Activated CD4-positive, alpha-beta T cell treated with anti-CD3 and anti-CD28 coated beads, Interleukin-2, amount 50 U/mL, for 1 hour (primary cell): Measurements from ENCODE around the gene IFNLR1.

Experiments
- DNase-seq: peaks from one replicate; pipeline ENCODE4 v3.0.0-alpha.2; 2020

Gene IFNLR1

DNA sequence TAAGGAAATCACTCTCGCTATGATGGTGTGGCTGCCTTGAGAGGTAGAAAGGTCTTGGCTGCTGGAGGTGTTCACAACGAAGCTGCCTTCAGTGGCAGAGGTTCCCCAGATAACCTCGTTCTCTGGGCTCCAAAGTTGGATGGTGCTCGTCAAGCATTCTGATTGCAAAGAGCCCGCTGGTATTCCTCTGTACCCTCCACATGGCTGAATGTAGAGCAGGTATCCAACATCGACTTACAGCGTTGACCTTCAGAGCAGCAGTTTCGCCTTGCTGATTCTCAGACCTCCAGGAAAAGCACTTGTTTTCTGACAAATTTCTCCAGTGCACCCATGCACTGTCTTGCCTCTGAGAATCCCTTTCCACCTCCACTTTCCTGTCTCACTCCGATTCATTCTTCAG, 39.9 kb downstream of the IFNLR1 start:
- no peak for DNase-seq

DNA sequence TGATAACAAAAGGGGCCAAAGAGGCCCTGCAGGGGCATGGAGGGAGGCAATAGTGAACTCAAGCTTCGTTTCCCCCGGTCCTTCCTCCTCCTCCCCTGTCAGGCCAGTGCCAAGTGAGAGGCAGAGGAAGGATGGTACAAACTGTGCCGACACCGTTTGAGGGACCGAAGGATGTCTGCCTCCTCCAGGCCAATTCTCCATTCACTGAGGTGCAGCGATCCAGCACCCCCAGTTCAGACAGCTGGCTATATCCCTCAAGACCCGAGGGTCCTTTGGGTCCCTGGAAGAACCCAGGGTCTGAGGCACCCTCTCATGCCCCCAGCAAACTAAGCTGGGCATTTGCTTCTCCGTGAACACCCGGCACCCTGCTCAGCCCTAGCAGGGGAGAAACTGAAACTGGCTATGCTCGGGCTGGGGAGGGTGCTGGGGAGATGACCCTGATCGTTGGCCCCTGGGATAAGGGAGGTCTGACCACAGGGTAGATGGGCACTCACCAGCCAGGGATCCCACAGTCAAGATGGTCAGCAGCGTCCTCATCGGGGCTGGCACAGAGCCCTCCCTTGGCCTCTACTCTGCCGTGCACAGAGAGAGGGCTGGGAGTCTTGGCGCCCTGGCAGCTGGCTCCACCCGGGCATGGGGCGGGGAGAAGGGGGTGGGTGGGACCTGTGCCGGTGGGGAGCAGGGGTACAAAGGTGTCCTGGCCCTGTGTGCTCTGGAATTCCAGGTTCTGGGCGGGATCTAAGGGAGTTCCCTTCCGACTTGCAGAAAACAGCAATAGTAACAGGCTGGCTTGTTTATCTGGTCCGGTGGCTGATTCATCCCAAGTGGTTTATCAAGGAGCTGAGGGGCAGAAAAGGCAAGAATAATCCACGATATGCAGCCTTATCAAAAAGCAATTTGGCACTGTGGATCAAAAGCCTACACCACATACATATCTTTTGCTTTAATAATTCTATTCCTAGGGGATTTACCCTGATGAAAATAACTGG, 44.2 kb downstream of the IFNLR1 start, which contains the start of gene IL22RA1:
Gene IL22RA1, minus strand, starts transcription at position 595 of the 989 bp plus-strand sequence. Its CDS starts 58 bp downstream, at position 537.
- no peak for DNase-seq

DNA sequence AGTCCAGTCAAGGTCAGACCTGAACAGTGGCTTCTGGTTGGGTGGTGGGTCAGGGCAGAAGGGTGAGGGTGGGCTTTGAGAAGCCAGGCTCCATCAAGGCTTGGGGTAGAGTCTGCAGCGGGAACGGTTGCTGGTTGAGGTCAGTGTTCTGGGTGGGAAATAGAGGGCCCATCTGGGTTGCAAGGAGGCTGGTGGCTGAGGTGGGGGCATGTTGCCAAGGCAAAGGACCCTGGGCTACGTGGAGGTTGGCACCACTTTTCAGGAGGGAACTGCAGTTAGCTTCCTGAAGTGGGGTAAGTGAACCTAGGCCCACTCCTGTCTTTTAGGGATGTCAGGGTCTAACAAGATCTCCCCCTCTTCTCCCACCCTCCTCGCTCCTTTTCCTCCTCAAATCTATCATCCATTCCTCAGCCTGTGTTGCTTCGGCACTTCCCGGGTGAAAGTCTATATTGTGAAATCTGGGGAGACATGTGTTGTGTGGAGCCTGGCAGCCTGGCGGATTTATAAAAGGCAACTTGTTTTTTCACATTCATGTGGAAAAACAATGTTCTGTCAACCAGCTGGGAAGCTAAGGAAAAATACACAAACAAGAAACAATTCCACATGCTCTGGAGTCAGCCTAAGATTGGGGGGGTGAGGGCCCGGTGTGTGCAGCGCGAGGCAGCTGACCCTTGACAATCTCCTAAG, 45.6 kb downstream of the IFNLR1 start:
- DNase-seq = no peak

DNA sequence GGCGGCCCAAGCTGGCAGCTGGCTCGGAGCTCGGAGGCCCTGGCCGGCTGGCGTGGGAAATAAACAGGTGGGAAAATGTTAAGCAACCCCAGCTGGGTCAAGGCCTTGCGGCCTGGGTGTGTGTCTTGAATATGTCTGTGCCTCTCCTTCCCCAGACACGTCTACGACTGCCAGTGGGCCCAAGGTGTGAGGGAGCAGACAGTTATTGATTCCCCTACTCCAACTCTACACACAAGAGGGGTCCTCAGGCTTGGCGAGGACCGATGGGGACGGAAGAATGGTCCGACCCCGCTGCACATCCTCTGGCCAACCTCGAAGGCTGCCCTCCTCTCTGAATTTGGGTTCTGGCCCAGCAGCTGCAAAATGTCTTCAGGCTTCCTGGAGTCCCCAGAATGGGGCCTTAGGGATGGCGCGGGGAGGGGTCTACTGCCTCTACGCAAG, 46.3 kb downstream of the IFNLR1 start:
- no peak for DNase-seq

DNA sequence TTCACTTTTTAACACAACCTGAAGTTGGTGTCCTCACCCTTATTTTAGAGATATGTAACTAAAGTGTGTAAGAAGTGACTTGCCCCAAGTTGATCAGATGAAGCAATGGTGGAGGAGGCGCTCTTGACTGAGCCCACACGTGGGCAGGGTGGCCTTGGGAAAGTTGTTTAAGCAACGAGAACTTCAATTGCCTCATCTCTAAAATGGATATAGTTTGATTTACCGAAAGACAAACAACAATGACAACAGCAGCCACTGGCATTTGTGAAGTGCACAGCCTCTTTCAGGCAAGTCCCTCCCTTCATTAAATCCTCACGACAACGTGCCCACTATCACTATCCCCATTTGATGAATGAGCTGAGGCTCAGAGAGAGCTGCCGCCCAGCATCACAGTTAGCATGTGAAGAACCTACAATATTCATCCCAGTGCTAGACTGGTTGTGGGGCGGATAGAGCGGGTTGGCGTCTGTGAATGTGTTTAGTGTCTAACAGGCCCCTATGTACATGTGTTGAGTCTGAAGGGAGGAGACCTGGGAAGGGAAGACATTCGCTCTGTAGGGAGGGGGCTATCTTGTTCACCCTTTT, 47.2 kb downstream of the IFNLR1 start:
- DNase-seq = no peak

DNA sequence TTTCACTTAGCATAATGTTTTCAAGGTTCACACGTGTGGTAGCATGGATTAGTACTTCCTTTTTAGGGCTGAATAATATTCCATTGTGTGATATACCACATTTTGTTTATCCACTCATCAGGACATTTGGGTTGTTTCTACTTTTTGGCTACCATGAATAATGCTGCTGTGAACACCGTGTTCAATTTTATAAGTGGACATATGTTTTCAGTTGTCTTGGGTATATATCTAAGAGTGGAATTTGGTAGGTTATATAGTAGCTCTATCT, 47.9 kb downstream of the IFNLR1 start:
- no peak for DNase-seq

DNA sequence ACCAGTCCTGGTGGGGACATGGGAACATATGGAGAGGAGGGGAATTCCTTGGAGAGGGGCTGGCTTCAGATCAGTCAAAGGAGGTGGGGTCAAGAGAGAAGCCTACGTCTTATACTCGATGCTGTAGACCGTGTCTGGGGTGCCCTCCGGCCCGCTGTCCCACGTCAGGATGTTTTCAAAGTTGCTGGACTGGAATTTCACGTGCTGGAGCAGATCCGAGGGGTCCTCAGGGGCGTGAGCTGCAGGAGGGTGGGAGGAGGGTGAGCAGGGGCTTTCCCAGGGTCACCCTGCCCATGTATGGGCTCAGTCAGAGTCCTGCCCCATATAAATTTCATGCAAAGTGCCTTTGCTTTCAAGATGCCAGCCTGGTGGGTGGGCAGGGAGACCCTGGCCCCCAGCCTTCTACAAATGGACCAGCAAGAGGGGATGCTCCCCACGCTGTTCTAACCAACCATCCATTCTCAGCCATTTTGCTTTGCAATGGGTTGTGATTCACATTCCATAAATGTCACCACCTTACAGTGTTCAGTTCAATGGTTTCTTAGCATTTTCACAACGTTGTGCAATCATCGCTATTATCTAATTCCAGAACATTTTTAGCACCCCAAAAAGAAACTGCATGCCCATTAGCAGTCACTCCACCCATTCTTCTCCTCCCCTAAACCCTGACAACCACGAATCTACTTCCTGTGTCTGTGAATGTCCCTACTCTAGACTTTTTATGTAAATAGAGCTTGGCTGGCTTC, 48.4 kb downstream of the IFNLR1 start:
- DNase-seq = no peak

DNA sequence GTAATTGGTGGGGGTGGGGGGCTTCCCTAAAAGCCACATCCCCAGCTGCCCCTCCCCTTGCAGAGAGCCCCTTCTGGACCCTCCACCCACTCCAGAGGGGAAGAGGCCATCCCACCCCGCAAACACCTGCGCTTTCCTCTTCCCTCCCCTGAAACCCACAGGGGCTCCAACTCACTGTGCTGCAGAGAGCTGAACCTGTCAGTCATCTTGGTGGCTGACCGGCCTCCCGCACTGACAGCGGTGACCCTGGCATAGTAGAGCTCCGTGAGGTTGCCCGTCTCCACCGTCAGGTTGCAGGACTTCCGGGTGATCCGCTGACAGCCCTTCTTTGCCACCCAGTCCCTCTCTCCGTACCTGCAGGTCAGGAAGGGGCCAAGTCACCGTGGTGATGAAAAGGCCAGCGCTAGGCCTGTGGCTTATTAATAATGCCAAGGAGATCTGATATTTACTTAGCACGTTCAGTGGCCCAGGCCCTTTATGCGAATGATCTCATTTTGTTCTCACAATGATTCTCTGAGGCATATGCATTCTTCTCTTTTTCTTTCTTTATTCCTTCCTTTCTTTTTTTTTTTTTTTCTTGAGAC, 50.0 kb downstream of the IFNLR1 start:
- DNase-seq = no peak

DNA sequence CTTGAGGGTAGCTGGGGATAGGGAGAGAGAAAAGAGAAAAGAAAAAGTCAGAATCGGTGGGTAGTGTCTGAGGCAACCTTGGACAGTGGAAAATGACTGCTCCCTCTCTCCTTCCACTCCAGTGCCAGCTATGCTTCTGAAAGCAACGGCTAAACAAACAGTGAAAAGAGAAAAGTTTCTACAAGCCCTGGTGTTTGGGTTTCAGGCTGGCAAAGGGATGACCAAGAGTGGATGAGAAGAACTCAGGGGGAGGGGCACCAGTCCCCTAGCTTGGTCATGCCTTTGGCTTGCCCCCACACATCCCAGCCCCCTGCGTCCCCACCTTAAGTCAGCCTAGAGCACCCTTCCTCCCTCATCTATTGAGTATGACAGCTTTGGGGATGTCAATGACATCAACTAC, 52.7 kb downstream of the IFNLR1 start:
- DNase-seq = no peak

DNA sequence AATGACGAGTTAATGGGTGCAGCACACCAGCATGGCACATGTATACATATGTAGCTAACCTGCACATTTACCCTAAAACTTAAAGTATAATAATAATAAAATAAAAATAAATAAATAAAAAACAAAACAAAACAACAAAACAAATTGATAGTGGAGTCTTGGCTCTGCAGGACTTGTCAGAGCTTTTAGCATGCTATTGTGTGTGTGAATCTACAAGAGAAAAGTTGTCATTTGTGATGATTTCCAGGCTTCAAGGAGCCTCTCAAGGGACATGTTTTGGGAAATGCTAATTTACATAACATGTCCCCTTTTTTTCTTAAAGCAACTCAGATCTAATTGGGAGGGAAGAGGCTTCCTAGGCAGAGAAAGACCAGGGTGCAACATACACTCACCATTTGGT, 53.3 kb downstream of the IFNLR1 start:
- DNase-seq = no peak

DNA sequence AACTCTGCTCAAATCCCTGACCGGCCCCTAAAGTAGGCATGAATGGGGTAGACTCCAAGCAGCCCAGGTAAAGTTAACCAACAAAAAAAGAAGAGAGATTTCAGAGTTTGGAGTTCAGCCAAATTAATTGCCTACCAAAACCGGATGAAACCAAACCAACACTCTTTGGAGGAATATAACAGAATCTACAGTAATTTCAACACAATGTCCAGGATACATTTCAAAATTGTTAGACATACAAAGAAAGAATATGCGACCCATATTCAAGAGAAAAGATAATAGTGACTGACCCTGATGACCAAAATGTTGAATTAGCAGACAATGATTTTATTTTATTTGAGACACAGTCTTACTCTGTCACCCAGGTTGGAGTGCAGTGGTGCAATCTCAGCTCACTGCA, 56.7 kb downstream of the IFNLR1 start:
- DNase-seq = no peak

DNA sequence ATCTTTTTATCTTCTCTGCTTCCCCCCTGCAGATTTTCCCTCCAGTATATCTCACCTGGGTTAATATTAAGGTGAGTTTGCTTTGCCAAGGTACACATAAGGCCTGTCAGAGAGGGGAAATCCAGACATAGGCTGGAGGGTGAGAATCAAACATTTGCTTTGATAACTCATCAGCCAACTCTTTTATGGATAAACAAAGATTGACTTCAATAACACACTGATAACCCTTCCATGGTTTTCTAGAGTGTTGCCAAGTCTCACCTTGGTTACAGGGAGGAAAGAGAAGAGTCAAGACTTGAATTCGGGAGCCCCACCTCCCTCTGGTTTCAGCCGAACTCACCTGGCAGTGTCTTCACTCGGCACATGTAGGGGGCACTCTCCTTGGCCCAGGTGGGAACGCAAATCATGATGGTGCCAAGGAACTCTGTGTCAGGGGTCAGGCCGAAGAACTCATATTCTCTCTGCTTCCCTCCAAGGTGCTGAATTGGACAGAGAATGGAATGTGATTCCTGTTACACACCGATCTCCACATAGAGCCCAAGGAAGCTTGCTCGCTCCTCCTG, 59.2 kb downstream of the IFNLR1 start:
- no peak for DNase-seq

DNA sequence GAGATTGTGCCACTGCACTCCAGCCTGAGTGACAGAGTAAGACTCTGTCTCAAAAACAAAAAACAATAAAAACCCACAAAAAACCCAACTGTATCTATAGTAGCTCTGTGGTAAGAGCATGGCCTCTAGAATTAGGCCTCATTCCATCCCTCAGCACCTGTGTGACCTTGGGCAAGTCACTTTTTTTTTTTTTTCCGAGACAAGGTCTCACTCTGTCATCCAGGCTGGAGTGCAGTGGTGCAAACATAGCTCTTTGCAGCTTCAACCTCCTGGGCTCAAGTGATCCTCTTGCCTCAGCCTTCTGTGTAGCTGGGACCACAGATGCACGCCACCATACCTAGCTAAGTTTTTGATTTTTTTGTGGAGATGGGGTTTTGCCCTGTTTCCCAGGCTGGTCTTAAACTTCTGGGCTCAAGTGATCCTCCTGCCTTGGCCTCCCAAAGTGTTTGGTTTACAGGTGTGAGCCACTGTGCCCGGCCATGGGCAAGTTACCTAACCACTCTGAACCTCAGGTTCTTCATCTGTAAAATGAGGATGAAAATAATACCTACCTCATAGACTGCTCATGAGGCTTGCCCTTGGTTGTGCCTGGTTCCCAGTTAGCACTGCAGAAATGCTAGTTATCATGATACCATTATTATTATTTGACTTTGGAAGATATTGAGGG, 59.8 kb downstream of the IFNLR1 start:
- no peak for DNase-seq

DNA sequence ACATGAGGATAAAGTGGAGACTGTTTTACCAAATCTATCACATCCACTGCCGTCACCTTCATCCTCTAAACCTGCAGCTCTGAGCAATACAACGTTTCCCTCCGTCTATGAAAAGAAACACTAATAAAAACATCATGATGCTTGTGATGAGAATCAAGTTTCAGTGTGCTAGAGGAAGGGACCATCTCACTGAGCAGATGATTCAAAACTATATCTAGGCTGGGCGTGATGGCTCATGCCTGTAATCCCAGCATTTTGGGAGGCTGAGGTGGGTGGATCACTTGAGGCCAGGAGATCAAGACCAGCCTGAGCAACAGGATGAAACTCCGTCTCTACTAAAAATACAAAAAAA, 60.4 kb downstream of the IFNLR1 start:
- no peak for DNase-seq

DNA sequence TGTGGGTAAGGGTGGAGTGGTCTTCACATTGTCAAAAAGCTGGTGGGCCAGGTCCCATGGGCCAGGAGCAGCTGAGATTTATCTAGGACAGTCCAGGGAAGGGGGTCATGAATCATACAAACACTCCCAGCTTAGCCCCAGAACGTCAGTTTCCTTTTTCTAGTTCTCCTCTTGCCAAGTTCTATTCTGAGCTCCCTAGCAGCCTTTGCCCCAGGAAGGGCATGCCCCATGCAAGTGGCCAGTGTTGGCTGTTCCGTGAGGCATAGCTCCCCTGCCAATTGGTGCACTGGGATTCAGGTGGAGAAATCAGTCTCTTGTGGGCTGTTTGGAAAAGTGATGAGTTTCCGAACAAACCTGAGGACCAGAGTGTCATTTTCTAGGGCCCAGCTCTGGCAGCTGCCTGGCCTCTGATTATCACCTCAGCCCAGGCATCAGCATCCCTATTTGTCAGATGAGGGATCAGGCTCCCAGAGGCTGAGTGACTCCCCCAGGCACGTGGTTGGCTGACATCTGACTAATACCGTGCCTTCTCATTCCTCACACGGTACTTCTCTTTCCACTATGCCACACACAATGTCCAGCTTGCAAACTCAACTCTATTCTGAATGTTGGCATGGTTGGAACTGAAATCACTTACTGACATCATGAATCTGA, 60.9 kb downstream of the IFNLR1 start:
- no peak for DNase-seq

DNA sequence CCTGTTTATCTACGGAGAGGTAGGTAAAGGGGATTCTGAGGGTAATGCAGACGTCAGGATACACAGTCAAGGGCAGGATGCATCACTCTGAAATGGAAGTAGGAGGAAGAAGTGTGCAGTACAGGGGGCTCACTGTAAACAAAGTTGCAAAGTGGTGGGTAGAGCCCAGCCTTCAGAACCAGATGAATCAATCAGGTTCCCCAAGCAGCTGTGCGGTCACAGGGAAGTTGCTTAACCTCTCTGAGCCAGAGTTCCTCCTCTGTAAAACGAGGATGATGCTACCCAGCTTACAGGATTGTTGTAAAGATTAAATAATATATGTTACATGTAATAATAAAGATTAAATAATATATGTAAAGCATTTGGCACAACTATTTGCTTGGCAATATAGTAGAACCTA, 61.6 kb downstream of the IFNLR1 start:
- no peak for DNase-seq

DNA sequence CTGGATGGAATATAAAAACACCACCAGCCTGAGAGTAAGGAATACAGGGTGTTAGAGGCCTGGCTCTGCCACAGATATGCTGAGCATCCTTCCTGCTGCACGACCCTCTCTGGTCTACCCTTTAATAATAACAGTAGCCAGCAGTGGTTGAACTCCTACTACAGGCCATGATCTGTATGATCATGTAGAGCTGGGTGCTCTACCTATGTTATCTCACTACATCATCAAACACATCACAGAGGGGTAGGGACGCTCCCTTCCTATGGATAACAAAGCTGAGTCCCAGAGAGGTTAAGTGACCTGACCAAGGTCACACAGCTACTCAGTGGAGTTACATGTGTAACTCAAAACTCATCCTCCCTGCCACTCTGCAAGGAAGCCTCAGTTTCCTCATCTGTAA, 62.1 kb downstream of the IFNLR1 start:
- no peak for DNase-seq

DNA sequence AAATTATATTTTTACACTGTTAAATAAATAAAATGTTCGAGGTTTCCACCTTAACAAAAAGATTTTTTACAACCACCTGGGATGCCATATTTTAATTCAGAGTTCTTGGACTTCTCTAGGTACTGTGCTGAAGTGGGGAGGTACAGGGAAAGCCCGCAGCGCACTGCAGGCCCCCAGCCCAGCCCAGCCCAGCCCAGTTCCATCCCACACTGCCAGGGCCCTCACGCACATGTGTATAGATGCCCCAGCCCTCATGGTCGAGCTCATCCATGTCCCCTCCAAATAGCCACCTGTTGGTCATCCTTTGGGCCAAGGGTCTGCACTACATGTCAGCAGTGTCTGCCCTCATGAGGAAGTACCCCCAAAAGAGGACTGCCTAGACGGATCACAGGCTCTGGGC, 63.5 kb downstream of the IFNLR1 start:
- no peak for DNase-seq

DNA sequence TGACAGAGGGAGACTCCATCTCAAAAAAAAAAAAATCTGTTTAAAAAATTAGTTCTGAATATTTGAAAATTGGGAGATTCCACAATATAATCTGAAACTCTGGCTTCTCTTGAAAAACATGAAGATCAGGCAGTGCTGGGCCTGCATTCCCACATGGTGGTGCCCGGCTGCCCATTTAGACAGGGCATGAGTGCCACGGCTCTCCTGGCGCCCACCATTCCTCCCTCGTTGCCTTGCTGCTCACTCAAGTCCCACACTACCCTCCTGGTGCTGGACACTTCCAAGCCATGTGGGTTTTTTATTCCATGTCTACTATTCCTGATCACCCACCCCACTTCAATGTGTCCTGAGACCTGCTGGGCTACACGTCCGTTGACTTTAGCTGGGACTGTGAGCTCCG, 64.3 kb downstream of the IFNLR1 start:
- DNase-seq = no peak

DNA sequence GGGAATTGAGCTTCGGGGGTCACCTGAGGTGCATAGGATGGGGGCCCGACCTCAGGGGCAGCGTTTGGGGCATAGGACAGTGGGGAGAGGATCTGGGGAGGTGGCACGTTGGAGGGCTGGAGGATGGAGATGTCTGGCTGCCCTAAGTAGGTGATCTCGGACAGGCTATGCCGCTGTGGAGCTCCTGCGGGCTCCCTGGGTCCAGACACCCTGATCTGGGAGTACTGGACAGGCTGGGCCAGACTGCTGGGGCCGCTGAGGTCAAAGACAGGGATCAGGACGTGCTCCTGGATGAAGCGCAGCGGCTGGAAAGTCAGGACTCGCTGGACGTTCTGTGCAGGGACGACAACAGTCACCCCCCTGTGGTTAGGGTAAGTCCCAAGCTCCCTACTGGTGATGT, 65.7 kb downstream of the IFNLR1 start:
- DNase-seq = no peak

DNA sequence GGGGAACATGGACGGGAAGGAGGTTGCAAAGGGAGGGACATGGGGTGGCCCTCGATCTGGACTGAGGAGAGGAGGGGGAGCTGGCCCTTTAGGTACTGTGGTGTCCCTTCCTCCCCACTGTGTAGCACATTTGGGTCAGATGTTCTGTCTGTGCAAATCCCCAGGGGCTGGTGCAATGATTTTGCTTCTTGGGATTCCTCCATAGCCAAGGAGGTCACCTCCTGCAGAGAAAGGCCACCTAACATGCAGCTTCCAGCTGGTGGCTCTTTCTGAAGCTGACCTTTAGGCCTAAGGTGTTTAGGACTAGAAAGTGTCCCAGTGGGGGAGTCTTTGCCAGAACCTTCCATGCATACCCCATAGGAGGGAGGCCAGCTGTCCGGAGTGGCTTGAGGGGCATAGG, 66.1 kb downstream of the IFNLR1 start:
- no peak for DNase-seq
